Activated effector memory CD4-positive, alpha-beta T cell treated with anti-CD3 and anti-CD28 coated beads, Interleukin-2, amount 50 U/mL, for 16 hours (primary cell): Measurements from ENCODE around the gene BCAS2.

Experiments used
- DNase-seq: peaks from one replicate; pipeline ENCODE4 v3.0.0-alpha.2; 2020

BCAS2 gene

GRCh38 chr1:114554577-114554976, 26.8 kb downstream of the BCAS2 start:
- no peak for DNase-seq

GRCh38 chr1:114552106-114552639, 29.2 kb downstream of the BCAS2 start:
- DNase-seq, result no peak

DNA sequence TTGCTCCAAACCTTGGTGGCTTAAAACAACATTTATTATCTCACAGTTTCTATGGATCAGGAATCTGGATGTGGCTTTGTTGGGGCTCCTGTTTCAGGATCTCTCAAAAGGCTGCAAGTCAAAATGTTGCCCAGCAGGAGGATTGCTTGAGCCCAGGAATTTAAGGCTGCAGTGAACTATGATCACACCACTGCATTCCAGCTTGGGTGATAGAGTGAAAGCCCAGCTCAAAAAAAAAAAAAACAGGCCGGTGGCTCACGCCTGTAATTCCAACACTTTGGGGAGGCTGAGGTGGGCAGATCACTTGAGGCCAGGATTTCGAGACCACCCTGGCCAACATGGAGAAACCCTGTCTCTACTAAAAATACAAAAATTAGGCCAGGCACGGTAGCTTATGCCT, 30.0 kb downstream of the BCAS2 start:
- DNase-seq, result no peak

GRCh38 chr1:114550336-114550735, 31.1 kb downstream of the BCAS2 start:
- DNase-seq, result no peak

- no peak for DNase-seq
Observed at GRCh38 chr1:114549137-114549536, 32.3 kb downstream of the BCAS2 start.

- DNase-seq, result no peak
Observed at GRCh38 chr1:114547076-114547475, 34.3 kb downstream of the BCAS2 start.

DNA sequence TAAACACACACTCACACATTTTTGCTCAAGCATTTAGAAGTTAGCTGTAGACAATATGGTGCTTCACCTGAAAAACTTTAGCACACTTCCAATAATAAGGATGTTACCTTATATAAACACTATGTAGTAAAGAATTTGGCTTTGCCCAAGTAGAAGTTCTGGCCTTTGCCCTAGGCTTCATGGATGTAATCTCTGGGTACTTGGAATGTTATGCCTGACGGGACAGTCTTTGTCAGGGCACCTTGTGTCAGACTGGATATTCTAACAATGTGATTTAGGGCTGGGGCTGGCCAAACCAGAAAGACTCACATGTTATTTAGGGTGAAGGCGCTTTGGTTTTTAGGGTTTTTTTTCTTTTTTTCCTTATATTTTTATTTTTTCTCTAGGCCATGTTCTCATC, 35.6 kb downstream of the BCAS2 start:
- no peak for DNase-seq

DNA sequence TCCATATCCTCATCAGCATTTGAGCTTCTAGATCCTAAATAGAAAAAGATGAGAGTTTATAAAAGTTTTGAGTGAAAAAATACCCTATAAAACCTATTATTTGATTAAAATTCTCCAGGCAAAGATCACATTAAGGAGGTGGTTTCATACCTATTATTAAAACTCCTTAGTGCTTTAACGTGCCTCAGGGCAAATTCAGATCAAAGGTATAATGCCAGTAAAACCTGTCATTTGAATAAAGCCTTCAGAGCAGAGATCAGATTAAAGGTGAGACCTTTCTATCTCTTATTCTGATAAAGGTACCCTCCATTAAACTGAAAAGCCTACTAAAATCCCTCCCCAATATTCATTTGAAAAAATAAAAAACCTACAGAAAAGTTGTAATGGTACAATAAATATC, 36.1 kb downstream of the BCAS2 start:
- DNase-seq, result no peak

- DNase-seq, result no peak
Observed at GRCh38 chr1:114540821-114541220, 40.6 kb downstream of the BCAS2 start.

GRCh38 chr1:114540272-114540671, 41.1 kb downstream of the BCAS2 start:
- DNase-seq, result no peak

DNA sequence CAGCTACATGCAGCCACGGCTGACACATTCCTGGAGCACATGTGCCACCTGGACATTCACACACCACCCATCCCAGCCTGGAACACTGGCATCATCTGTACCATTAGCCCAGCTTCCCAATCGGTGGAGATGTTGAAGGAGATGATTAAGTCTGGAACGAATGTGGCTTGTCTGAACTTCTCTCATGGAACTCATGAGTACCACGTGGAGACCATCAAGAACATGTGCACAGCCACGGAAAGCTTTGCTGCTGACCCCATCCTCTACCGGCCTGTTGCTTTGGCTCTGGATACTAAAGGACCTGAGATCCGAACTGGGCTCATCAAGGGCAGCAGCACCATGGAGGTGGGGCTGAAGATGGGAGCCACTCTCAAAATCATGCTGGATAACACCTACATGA, 45.4 kb downstream of the BCAS2 start:
- no peak for DNase-seq

DNA sequence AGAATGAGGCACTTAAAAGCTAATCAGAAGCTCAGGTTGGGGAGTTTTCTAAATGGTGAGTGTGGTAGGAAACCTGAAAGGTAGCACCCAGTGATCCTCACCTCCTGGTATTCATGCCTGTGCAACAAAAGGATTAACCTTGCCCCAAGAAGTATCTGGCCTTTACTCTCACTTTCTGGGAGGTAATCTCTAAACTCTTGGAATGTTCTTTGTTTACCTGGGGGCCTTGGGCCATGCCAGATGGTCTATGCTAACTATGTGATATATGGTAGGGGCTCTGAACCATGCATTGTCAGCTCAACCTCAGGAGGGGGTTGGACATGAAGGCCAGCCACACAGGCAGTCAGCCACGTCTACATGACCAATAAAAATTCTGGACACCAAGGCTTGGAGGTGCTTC, 46.0 kb downstream of the BCAS2 start:
- DNase-seq, result no peak

DNA sequence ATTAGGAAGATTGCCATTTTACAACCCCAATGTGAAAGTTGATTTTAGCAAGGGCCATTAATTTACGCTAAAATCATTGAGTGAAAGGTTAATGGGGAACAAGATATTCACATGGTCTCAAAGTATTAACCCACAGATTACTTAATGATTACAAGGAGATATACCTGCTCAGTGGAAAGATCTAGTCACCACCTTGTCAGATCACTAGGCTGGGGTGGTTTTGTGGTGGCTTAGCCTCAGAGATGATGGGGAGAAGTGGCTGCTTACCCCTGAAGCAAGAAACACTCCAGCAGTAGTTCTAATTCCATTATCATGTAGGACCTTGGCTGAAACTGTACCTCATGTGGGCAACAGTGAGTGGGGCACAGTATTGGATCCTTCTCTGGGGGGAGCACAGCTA, 50.3 kb downstream of the BCAS2 start:
- no peak for DNase-seq

GRCh38 chr1:114530224-114530623, 51.2 kb downstream of the BCAS2 start:
- DNase-seq, result no peak

DNA sequence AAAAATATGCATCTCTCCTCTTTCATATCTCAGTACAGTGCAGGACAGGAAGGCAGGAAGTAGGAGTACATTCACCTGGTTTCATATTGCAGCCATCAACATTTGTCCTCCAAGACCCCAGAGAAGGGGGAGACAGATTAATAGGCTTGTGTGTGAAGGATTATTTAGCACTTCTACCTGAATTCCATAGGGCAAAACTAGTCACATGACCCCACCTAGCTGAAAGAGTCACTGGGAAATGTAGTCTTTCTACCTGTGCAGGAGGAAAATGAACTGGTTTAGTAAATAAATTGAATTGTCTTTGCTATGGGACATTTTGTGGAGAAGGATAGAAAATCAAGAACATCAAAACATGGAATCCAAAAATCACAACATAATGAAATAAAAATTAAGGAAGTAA, 56.5 kb downstream of the BCAS2 start:
- no peak for DNase-seq

DNA sequence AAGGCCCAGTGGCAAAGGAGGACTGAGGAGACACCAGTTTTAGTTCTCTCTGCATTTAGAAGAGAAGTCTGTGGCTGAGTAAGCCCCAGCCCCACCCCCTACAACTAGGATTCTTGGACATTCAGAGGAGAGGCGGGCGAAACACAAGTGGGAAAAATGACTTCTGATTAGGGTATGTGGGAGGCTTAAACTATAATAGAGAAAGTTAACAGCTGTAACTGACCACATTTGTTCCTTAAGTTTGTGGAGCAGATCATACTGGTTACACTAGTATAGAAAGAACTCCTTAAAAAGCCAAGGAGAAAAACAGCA, 59.2 kb downstream of the BCAS2 start:
- no peak for DNase-seq

DNA sequence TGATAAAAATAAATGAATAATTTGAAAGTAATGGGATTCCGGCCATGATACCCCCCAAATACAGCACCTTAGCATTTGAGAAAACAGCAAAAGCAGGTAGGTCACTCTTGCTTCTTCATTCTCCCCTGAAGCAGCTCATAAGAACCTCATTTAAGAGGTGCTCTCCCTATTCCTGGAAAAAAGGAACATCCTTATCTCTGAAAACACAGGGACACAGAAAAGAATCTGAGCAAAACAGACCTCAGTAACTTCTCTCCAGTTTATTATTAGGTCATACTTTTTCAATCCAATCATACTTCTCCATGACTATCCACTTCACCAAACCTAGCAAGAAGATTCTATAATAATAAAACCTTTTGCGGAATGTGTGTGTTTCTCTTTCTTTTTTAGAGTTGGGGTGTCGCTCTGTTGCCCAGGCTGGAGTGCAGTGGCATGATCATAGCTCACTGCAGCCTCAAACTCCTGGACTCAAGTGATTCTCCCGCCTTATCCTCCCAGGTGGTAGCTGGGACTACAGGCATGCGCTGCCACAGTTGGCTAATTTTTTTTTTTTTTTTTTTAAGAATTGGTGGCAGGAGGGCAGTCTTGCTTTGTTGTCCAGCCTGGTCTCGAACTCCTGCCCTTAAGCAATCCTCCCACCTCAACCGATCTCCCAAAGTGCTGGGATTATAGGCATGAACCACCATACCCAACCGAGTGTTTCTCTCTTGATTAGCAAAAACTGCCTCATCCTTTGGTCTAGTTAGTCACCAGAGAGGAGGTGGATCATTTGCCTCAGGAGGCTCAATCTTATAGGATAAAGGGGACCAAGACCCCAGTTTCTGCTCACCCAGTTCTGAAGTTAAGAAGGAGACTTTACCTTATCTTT, 59.8 kb downstream of the BCAS2 start:
- no peak for DNase-seq
